ENCODE data around the gene EIPR1. TPM values are rescaled to one million over a fixed set of nuclear protein-coding genes. Genes with fewer than 3 reads are reported as not detected.
"Not testable (repeated sequence)": the region's sequence is repeated elsewhere in the genome, so short reads cannot be mapped to it uniquely, and the experiment has no call there.

The EIPR1 gene
- total and polyA plus RNA-seq, 5 experiments from 2014 or later, result 26.8 to 42.2 (median 38.1) TPM

- H3K4me1 Mint-ChIP-seq, result peaks cover 2 to 23% (median 13%) of the 10 kb centered on the region in 4 donors
- H3K27ac Mint-ChIP-seq, result no peak overlapping the region
- peaks cover 0 to 31% (median 21%) of the 10 kb centered on the region in 3 donors for H3K36me3 Mint-ChIP-seq
- POLR2A ChIA-PET, result no interaction called here
- DNase-seq (no peak), ATAC-seq (no peak)
- H3K4me3 Mint-ChIP-seq, result no peak overlapping the region
- no peaks in the 10 kb centered on the region for H3K27me3 Mint-ChIP-seq
- peaks cover 0 to 11% (median 0%) of the 10 kb centered on the region in 9 donors for H3K9me3 Mint-ChIP-seq
These were observed 92.7 kb downstream of the EIPR1 start for GRCh38 chr2:3284657-3285630.

GRCh38 chr2:3283876-3284656 is 93.6 kb downstream of the EIPR1 start:
- H3K27me3 Mint-ChIP-seq, DNase-seq, POLR2A ChIA-PET, H3K27ac Mint-ChIP-seq, ATAC-seq, H3K4me3 Mint-ChIP-seq: not testable (repeated sequence)
- Mint-ChIP-seq H3K9me3 (peaks cover 0 to 11% (median 0%) of the 10 kb centered on the region in 9 donors), H3K4me1 (peaks cover 2 to 19% (median 13%) of the 10 kb centered on the region in 4 donors), H3K36me3 (peaks cover 0 to 30% (median 18%) of the 10 kb centered on the region in 3 donors)

- no peak for ATAC-seq
- H3K4me1 Mint-ChIP-seq, result peaks cover 2 to 24% (median 14%) of the 10 kb centered on the region in 4 donors
- H3K36me3 Mint-ChIP-seq, result peaks cover 0 to 31% (median 24%) of the 10 kb centered on the region in 3 donors
- peak overlapping the region in 1 of 10 donors; percentile 38 for H3K27ac Mint-ChIP-seq
- peaks cover 0 to 18% (median 2%) of the 10 kb centered on the region in 9 donors for H3K9me3 Mint-ChIP-seq
- POLR2A ChIA-PET, result interaction anchor here (0.5 kb wide), 1 partner anchor 326 kb away, joined by 3 read pairs; no protein-coding TSS in a partner anchor
- DNase-seq, result no peak
- H3K4me3 Mint-ChIP-seq, result no peak overlapping the region
- no peaks in the 10 kb centered on the region for H3K27me3 Mint-ChIP-seq
These were observed 94.4 kb downstream of the EIPR1 start for GRCh38 chr2:3283206-3283605.

GRCh38 chr2:3282056-3282998 is 95.3 kb downstream of the EIPR1 start:
- ATAC-seq (no peak), DNase-seq (no peak)
- Mint-ChIP-seq H3K36me3 (peaks cover 0 to 33% (median 26%) of the 10 kb centered on the region in 3 donors), H3K4me1 (peaks cover 2 to 22% (median 12%) of the 10 kb centered on the region in 4 donors), H3K27me3 (no peaks in the 10 kb centered on the region), H3K27ac (no peak overlapping the region), H3K4me3 (no peak overlapping the region), H3K9me3 (peaks cover 0 to 16% (median 2%) of the 10 kb centered on the region in 9 donors)
- POLR2A ChIA-PET, result interaction anchor here (0.5 kb wide), 1 partner anchor 327 kb away, joined by 3 read pairs; no protein-coding TSS in a partner anchor

- H3K36me3 Mint-ChIP-seq, result peaks cover 8 to 36% (median 30%) of the 10 kb centered on the region in 3 donors
- H3K27me3 Mint-ChIP-seq, result no peaks in the 10 kb centered on the region
- peaks cover 0 to 14% (median 6%) of the 10 kb centered on the region in 9 donors for H3K9me3 Mint-ChIP-seq
- H3K4me1 Mint-ChIP-seq, result peaks cover 2 to 13% (median 8%) of the 10 kb centered on the region in 4 donors
- DNase-seq (no peak), ATAC-seq (no peak)
- peak overlapping the region in 2 of 10 donors; percentile 27 to 77 for H3K27ac Mint-ChIP-seq
- no peak overlapping the region for H3K4me3 Mint-ChIP-seq
- POLR2A ChIA-PET, result no interaction called here
These were observed 96.7 kb downstream of the EIPR1 start for GRCh38 chr2:3280683-3281520.

- POLR2A ChIA-PET, result no interaction called here
- peaks cover 14 to 43% (median 30%) of the 10 kb centered on the region in 3 donors for H3K36me3 Mint-ChIP-seq
- peak overlapping the region in 1 of 10 donors; percentile 53 for H3K27ac Mint-ChIP-seq
- DNase-seq (no peak), ATAC-seq (no peak)
- H3K9me3 Mint-ChIP-seq, result peaks cover 0 to 20% (median 10%) of the 10 kb centered on the region in 9 donors
- peaks cover 2 to 13% (median 8%) of the 10 kb centered on the region in 4 donors for H3K4me1 Mint-ChIP-seq
- no peak overlapping the region for H3K4me3 Mint-ChIP-seq
- H3K27me3 Mint-ChIP-seq, result no peaks in the 10 kb centered on the region
These were observed 97.4 kb downstream of the EIPR1 start for GRCh38 chr2:3280197-3280596.

GRCh38 chr2:3279236-3279960 is 98.2 kb downstream of the EIPR1 start:
- Mint-ChIP-seq H3K9me3 (peaks cover 0 to 28% (median 16%) of the 10 kb centered on the region in 9 donors), H3K4me3 (no peak overlapping the region), H3K27me3 (no peaks in the 10 kb centered on the region), H3K27ac (peak overlapping the region in 1 of 10 donors; percentile 61), H3K4me1 (peaks cover 0 to 10% (median 6%) of the 10 kb centered on the region in 4 donors), H3K36me3 (peaks cover 21 to 51% (median 28%) of the 10 kb centered on the region in 3 donors)
- DNase-seq (no peak), ATAC-seq (no peak)
- POLR2A ChIA-PET, result no interaction called here

- POLR2A ChIA-PET, result no interaction called here
- H3K36me3 Mint-ChIP-seq, result peaks cover 27 to 59% (median 32%) of the 10 kb centered on the region in 3 donors
- H3K27ac Mint-ChIP-seq, result peak overlapping the region in 2 of 10 donors; percentile 27 to 47
- no peaks in the 10 kb centered on the region for H3K27me3 Mint-ChIP-seq
- DNase-seq (no peak), ATAC-seq (no peak)
- peaks cover 0 to 32% (median 16%) of the 10 kb centered on the region in 9 donors for H3K9me3 Mint-ChIP-seq
- H3K4me1 Mint-ChIP-seq, result peaks cover 0 to 10% (median 5%) of the 10 kb centered on the region in 4 donors
- H3K4me3 Mint-ChIP-seq, result no peak overlapping the region
These were observed 98.9 kb downstream of the EIPR1 start for GRCh38 chr2:3278521-3279218.

- DNase-seq (no peak), ATAC-seq (no peak)
- peaks cover 27 to 61% (median 35%) of the 10 kb centered on the region in 3 donors for H3K36me3 Mint-ChIP-seq
- H3K9me3 Mint-ChIP-seq, result peaks cover 0 to 36% (median 16%) of the 10 kb centered on the region in 9 donors
- H3K4me1 Mint-ChIP-seq, result peaks cover 0 to 8% (median 5%) of the 10 kb centered on the region in 4 donors
- H3K4me3 Mint-ChIP-seq, result no peak overlapping the region
- no peak overlapping the region for H3K27ac Mint-ChIP-seq
- POLR2A ChIA-PET, result no interaction called here
- H3K27me3 Mint-ChIP-seq, result no peaks in the 10 kb centered on the region
These were observed 99.7 kb downstream of the EIPR1 start for GRCh38 chr2:3277748-3278520.
